ENCODE data around the gene C2CD2. TPM values are rescaled to one million over a fixed set of nuclear protein-coding genes. Genes with fewer than 3 reads are reported as not detected.

C2CD2 gene
- total and polyA plus RNA-seq, 9 donors, result 18.9 to 61.5 (median 37.4) TPM

- TF ChIP-seq CTCF (IDR thresholded peaks at IDR 0.05) (no peak), EP300 (IDR thresholded peaks at IDR 0.05) (no peak), POLR2A (IDR thresholded peaks at IDR 0.05) (no peak)
- intact Hi-C loops (cut with DNase I), result no loop called here
- no peaks in the 10 kb centered on the region for H3K27me3 ChIP-seq
- 92 to 98% (median 93%) methylated on average over 3 of the region's 3 CpGs for WGBS, 3 donors
- H3K9me3 ChIP-seq, result no peaks in the 10 kb centered on the region
- peak in 1 of 5 donors; percentile 1 for DNase-seq
- no peaks in the 10 kb centered on the region for H3K36me3 ChIP-seq
- no peaks in the 10 kb centered on the region for H3K4me1 ChIP-seq (ENCODE audit: insufficient read depth)
- H3K27ac ChIP-seq, result no peak overlapping the region
- no peak overlapping the region for H3K4me3 ChIP-seq
Observed at GRCh38 chr21:41940431-41940830, 13.4 kb downstream of the C2CD2 start.

- H3K9me3 ChIP-seq, result no peaks in the 10 kb centered on the region
- H3K4me1 ChIP-seq (ENCODE audit: insufficient read depth), result no peaks in the 10 kb centered on the region
- no peak overlapping the region for H3K27ac ChIP-seq
- H3K4me3 ChIP-seq, result no peak overlapping the region
- peak in 1 of 5 donors; percentile 24 for DNase-seq
- no peaks in the 10 kb centered on the region for H3K27me3 ChIP-seq
- intact Hi-C loops (cut with DNase I), result loop anchor here in 1 of 4 donors (10.0 kb wide), 2 partner anchors 125 to 175 kb away; no protein-coding TSS in a partner anchor
- no peaks in the 10 kb centered on the region for H3K36me3 ChIP-seq
- no peak for TF ChIP-seq EP300 (IDR thresholded peaks at IDR 0.05)
- TF ChIP-seq POLR2A (IDR thresholded peaks at IDR 0.05), result no peak
- no peak for TF ChIP-seq CTCF (IDR thresholded peaks at IDR 0.05)
- WGBS, 3 donors, result 94 to 97% (median 95%) methylated on average over 8 of the region's 8 CpGs
Observed at GRCh38 chr21:41939391-41939790, 14.4 kb downstream of the C2CD2 start.

GRCh38 chr21:41933313-41934079 lies 20.3 kb downstream of the C2CD2 start:
- peak in 3 of 5 donors; percentile 37 to 54 (median 52) for DNase-seq
- Histone ChIP-seq H3K9me3 (no peaks in the 10 kb centered on the region), H3K4me3 (no peak overlapping the region), H3K27ac (peak overlapping the region; percentile 32 to 64), H3K27me3 (no peaks in the 10 kb centered on the region), H3K4me1 (ENCODE audit: insufficient read depth) (peaks cover 20% of the 10 kb centered on the region), H3K36me3 (no peaks in the 10 kb centered on the region)
- intact Hi-C loops (cut with DNase I), result loop anchor here in 1 of 4 donors (10.0 kb wide), 2 partner anchors 119 to 181 kb away; no protein-coding TSS in a partner anchor
- TF ChIP-seq POLR2A (IDR thresholded peaks at IDR 0.05) (no peak), CTCF (IDR thresholded peaks at IDR 0.05) (peak in 1 of 3 donors; percentile 30)
- 3 to 6% (median 4%) methylated on average over 18 of the region's 18 CpGs for WGBS, 3 donors

- Histone ChIP-seq H3K4me1 (ENCODE audit: insufficient read depth) (peaks cover 20% of the 10 kb centered on the region), H3K4me3 (no peak overlapping the region), H3K9me3 (no peaks in the 10 kb centered on the region), H3K36me3 (no peaks in the 10 kb centered on the region), H3K27me3 (no peaks in the 10 kb centered on the region), H3K27ac (peak overlapping the region in 1 of 2 donors; percentile 64)
- 22 to 36% (median 32%) methylated on average over 18 of the region's 18 CpGs for WGBS, 3 donors
- no peak for TF ChIP-seq EP300 (IDR thresholded peaks at IDR 0.05)
- no peak for TF ChIP-seq POLR2A (IDR thresholded peaks at IDR 0.05)
- TF ChIP-seq CTCF (IDR thresholded peaks at IDR 0.05), result no peak
- intact Hi-C loops (cut with DNase I), result loop anchor here in 1 of 4 donors (10.0 kb wide), 2 partner anchors 118 to 182 kb away; no protein-coding TSS in a partner anchor
- peak; percentile 43 to 61 (median 52) for DNase-seq
Observed at GRCh38 chr21:41932576-41933312, 21.1 kb downstream of the C2CD2 start.
